Measurements from ENCODE around the gene TBC1D14. TPM values are rescaled to one million over a fixed set of nuclear protein-coding genes. Genes with fewer than 3 reads are reported as not detected.
"Not testable (repeated sequence)": the region's sequence is repeated elsewhere in the genome, so short reads cannot be mapped to it uniquely, and the experiment has no call there.

The TBC1D14 gene
- total RNA-seq, 1 donor from 2014 or later = 68.2 TPM

- intact Hi-C loops (cut with DNase I) = no loop called here
- DNase-seq (ENCODE audit: low spot score) = no peak
- no peak for ATAC-seq
Measured at GRCh38 chr4:6957994-6958393, 48.4 kb downstream of the TBC1D14 start.

GRCh38 chr4:6959261-6959660, 49.6 kb downstream of the TBC1D14 start:
- ATAC-seq (no peak), DNase-seq (ENCODE audit: low spot score) (no peak)
- intact Hi-C loops (cut with DNase I) = no loop called here

- DNase-seq (ENCODE audit: low spot score) (no peak), ATAC-seq (no peak)
- intact Hi-C loops (cut with DNase I) = no loop called here
Measured at GRCh38 chr4:6960154-6960553, 50.5 kb downstream of the TBC1D14 start.

GRCh38 chr4:6960628-6961412, 51.2 kb downstream of the TBC1D14 start:
- intact Hi-C loops (cut with DNase I) = no loop called here
- DNase-seq (ENCODE audit: low spot score) (no peak), ATAC-seq (no peak)

GRCh38 chr4:6961496-6962210, 52.0 kb downstream of the TBC1D14 start:
- intact Hi-C loops (cut with DNase I) = no loop called here
- no peak for ATAC-seq
- no peak for DNase-seq (ENCODE audit: low spot score)

- ATAC-seq (peak; percentile 65), DNase-seq (ENCODE audit: low spot score) (no peak)
- intact Hi-C loops (cut with DNase I) = no loop called here
Measured at GRCh38 chr4:6962211-6963041, 52.8 kb downstream of the TBC1D14 start.

- DNase-seq (ENCODE audit: low spot score) (no peak), ATAC-seq (peak; percentile 9)
- intact Hi-C loops (cut with DNase I) = no loop called here
Measured at GRCh38 chr4:6963139-6963611, 53.5 kb downstream of the TBC1D14 start.

- no peak for ATAC-seq
- DNase-seq (ENCODE audit: low spot score) = no peak
- intact Hi-C loops (cut with DNase I) = no loop called here
Measured at GRCh38 chr4:6964858-6965257, 55.2 kb downstream of the TBC1D14 start.

GRCh38 chr4:6965329-6965728, 55.7 kb downstream of the TBC1D14 start:
- DNase-seq (ENCODE audit: low spot score) (no peak), ATAC-seq (no peak)
- intact Hi-C loops (cut with DNase I) = no loop called here

- DNase-seq (ENCODE audit: low spot score) (no peak), ATAC-seq (no peak)
- intact Hi-C loops (cut with DNase I) = no loop called here
Measured at GRCh38 chr4:6967846-6968340, 58.3 kb downstream of the TBC1D14 start.

GRCh38 chr4:6968496-6968895, 58.9 kb downstream of the TBC1D14 start:
- intact Hi-C loops (cut with DNase I) = no loop called here
- DNase-seq (ENCODE audit: low spot score) (no peak), ATAC-seq (no peak)

- intact Hi-C loops (cut with DNase I) = loop anchor here (10.0 kb wide), 1 partner anchor 55 kb away; no protein-coding TSS in a partner anchor
- DNase-seq (ENCODE audit: low spot score) = no peak
- ATAC-seq = no peak
Measured at GRCh38 chr4:6969826-6970800, 60.5 kb downstream of the TBC1D14 start.

- ATAC-seq (no peak), DNase-seq (ENCODE audit: low spot score) (no peak)
- intact Hi-C loops (cut with DNase I) = loop anchor here (10.0 kb wide), 1 partner anchor 57 kb away; no protein-coding TSS in a partner anchor
Measured at GRCh38 chr4:6971536-6972374, 62.1 kb downstream of the TBC1D14 start.

- ATAC-seq = no peak
- DNase-seq (ENCODE audit: low spot score) = no peak
- intact Hi-C loops (cut with DNase I) = loop anchor here (10.0 kb wide), 1 partner anchor 58 kb away; no protein-coding TSS in a partner anchor
Measured at GRCh38 chr4:6972375-6972650, 62.7 kb downstream of the TBC1D14 start.

- no peak for ATAC-seq
- intact Hi-C loops (cut with DNase I) = loop anchor here (10.0 kb wide), 1 partner anchor 58 kb away; no protein-coding TSS in a partner anchor
- DNase-seq (ENCODE audit: low spot score) = no peak
Measured at GRCh38 chr4:6972911-6973310, 63.3 kb downstream of the TBC1D14 start.

- DNase-seq (ENCODE audit: low spot score) = peak; percentile 93
- peak; percentile 96 for ATAC-seq
- intact Hi-C loops (cut with DNase I) = loop anchor here (10.0 kb wide), 1 partner anchor 59 kb away; no protein-coding TSS in a partner anchor
Measured at GRCh38 chr4:6974138-6974848, 64.7 kb downstream of the TBC1D14 start.

- not testable (repeated sequence) for DNase-seq (ENCODE audit: low spot score); ATAC-seq
- intact Hi-C loops (cut with DNase I) = loop anchor here (10.0 kb wide), 1 partner anchor 63 kb away; no protein-coding TSS in a partner anchor
Measured at GRCh38 chr4:6977846-6978245, 68.2 kb downstream of the TBC1D14 start.
